Stimulated activated naive B cell treated with anti-CD40 and anti-IgM and Interleukin-4, amounts not matched to agents 10 μg/mL and 1 μg/mL and 100 μg/mL, for 72 hours (primary cell): ENCODE data around the gene SLC10A3.

ENCODE experiments used
- ATAC-seq, 2 donors: fragments of 150-1000 bp; cut with Tn5 transposase; replicated peaks; 2 replicates each; pipeline ENCODE4 v1.10.0; 2021; ENCODE audit warnings: moderate library complexity in 1 of 2
- DNase-seq: peaks from one replicate; pipeline ENCODE4 v3.0.0; 2021
- H3K27ac Mint-ChIP-seq: one replicate; pipeline ENCODE4 v1.8.0; 2022; ENCODE audit warnings: mild to moderate bottlenecking, mixed read lengths
- H3K27me3 Mint-ChIP-seq, 2 donors: one replicate each; pipeline ENCODE4 v1.8.0; 2022; ENCODE audit warnings: mixed read lengths in 2 of 2
- H3K36me3 Mint-ChIP-seq, 2 donors: one replicate each; pipeline ENCODE4 v1.8.0; 2022; ENCODE audit warnings: mixed read lengths in 2 of 2, mild to moderate bottlenecking in 1 of 2
- H3K4me1 Mint-ChIP-seq, 2 donors: one replicate each; pipeline ENCODE4 v1.8.0; 2022; ENCODE audit warnings: mixed read lengths in 2 of 2, mild to moderate bottlenecking in 1 of 2
- H3K4me3 Mint-ChIP-seq, 2 donors: one replicate each; pipeline ENCODE4 v1.8.0; 2022; ENCODE audit warnings: mild to moderate bottlenecking in 2 of 2, mixed read lengths in 2 of 2, moderate library complexity in 1 of 2
- H3K9me3 Mint-ChIP-seq, 2 donors: one replicate each; pipeline ENCODE4 v1.8.0; 2022; ENCODE audit warnings: mixed read lengths in 2 of 2, mild to moderate bottlenecking in 1 of 2

Gene SLC10A3

GRCh38 chrX:154457491-154458115 lies 32.8 kb downstream of the SLC10A3 start:
- ATAC-seq (peak; percentile 70 to 80), DNase-seq (peak; percentile 46)
- H3K9me3 Mint-ChIP-seq = peaks cover 0 to 5% of the 10 kb centered on the region in 2 donors
- H3K27me3 Mint-ChIP-seq = no peaks in the 10 kb centered on the region
- peak overlapping the region; percentile 93 for H3K27ac Mint-ChIP-seq
- peak overlapping the region; percentile 86 to 93 for H3K4me3 Mint-ChIP-seq
- H3K36me3 Mint-ChIP-seq = peaks cover 17 to 18% of the 10 kb centered on the region in 2 donors
- peaks cover 13 to 21% of the 10 kb centered on the region in 2 donors for H3K4me1 Mint-ChIP-seq

GRCh38 chrX:154452823-154453222 lies 37.6 kb downstream of the SLC10A3 start:
- ATAC-seq = no peak
- DNase-seq = no peak
- Mint-ChIP-seq H3K9me3 (peaks cover 0 to 5% of the 10 kb centered on the region in 2 donors), H3K36me3 (peaks cover 9 to 18% of the 10 kb centered on the region in 2 donors), H3K27ac (no peak overlapping the region), H3K4me1 (peaks cover 0 to 2% of the 10 kb centered on the region in 2 donors), H3K27me3 (no peaks in the 10 kb centered on the region), H3K4me3 (no peak overlapping the region)

- no peak overlapping the region for H3K27ac Mint-ChIP-seq
These were observed 40.1 kb downstream of the SLC10A3 start for GRCh38 chrX:154450312-154450711.

GRCh38 chrX:154449618-154450017 lies 40.8 kb downstream of the SLC10A3 start:
- H3K36me3 Mint-ChIP-seq = peaks cover 23 to 24% of the 10 kb centered on the region in 2 donors
- no peak overlapping the region for H3K4me3 Mint-ChIP-seq
- ATAC-seq (no peak), DNase-seq (no peak)
- peaks cover 12 to 15% of the 10 kb centered on the region in 2 donors for H3K4me1 Mint-ChIP-seq
- H3K9me3 Mint-ChIP-seq = peaks cover 0 to 4% of the 10 kb centered on the region in 2 donors
- H3K27me3 Mint-ChIP-seq = no peaks in the 10 kb centered on the region
- no peak overlapping the region for H3K27ac Mint-ChIP-seq

More at GRCh38 chrX:154450312-154450711, 40.1 kb downstream of the SLC10A3 start:
- Mint-ChIP-seq H3K27me3 (no peaks in the 10 kb centered on the region), H3K4me1 (peaks cover 12 to 15% of the 10 kb centered on the region in 2 donors), H3K9me3 (peaks cover 0 to 5% of the 10 kb centered on the region in 2 donors), H3K4me3 (no peak overlapping the region), H3K36me3 (peaks cover 25 to 26% of the 10 kb centered on the region in 2 donors)
- ATAC-seq (no peak), DNase-seq (no peak)

GRCh38 chrX:154448484-154448883 lies 41.9 kb downstream of the SLC10A3 start:
- Mint-ChIP-seq H3K9me3 (no peaks in the 10 kb centered on the region), H3K27ac (no peak overlapping the region), H3K27me3 (no peaks in the 10 kb centered on the region), H3K4me3 (no peak overlapping the region), H3K4me1 (peaks cover 14 to 18% of the 10 kb centered on the region in 2 donors), H3K36me3 (peaks cover 19 to 20% of the 10 kb centered on the region in 2 donors)
- ATAC-seq = no peak
- no peak for DNase-seq

- H3K36me3 Mint-ChIP-seq = peaks cover 17 to 22% of the 10 kb centered on the region in 2 donors
- peak overlapping the region; percentile 20 for H3K27ac Mint-ChIP-seq
- peaks cover 15 to 23% of the 10 kb centered on the region in 2 donors for H3K4me1 Mint-ChIP-seq
- DNase-seq (no peak), ATAC-seq (no peak)
- H3K9me3 Mint-ChIP-seq = no peaks in the 10 kb centered on the region
- H3K27me3 Mint-ChIP-seq = no peaks in the 10 kb centered on the region
- peak overlapping the region in 1 of 2 donors; percentile 47 for H3K4me3 Mint-ChIP-seq
These were observed 44.0 kb downstream of the SLC10A3 start for GRCh38 chrX:154446430-154446829.

- Mint-ChIP-seq H3K36me3 (peaks cover 17 to 26% of the 10 kb centered on the region in 2 donors), H3K27me3 (no peaks in the 10 kb centered on the region), H3K4me1 (peaks cover 15 to 23% of the 10 kb centered on the region in 2 donors), H3K9me3 (no peaks in the 10 kb centered on the region), H3K27ac (peak overlapping the region; percentile 80), H3K4me3 (peak overlapping the region; percentile 44 to 47)
- DNase-seq (no peak), ATAC-seq (no peak)
These were observed 44.7 kb downstream of the SLC10A3 start for GRCh38 chrX:154445776-154446175.

- Mint-ChIP-seq H3K4me1 (peaks cover 16 to 23% of the 10 kb centered on the region in 2 donors), H3K9me3 (no peaks in the 10 kb centered on the region), H3K27me3 (no peaks in the 10 kb centered on the region), H3K4me3 (peak overlapping the region; percentile 77 to 83), H3K27ac (peak overlapping the region; percentile 25), H3K36me3 (peaks cover 13 to 34% of the 10 kb centered on the region in 2 donors)
- ATAC-seq (no peak), DNase-seq (no peak)
These were observed 45.6 kb downstream of the SLC10A3 start for GRCh38 chrX:154444755-154445246.

- H3K4me3 Mint-ChIP-seq = peak within 1 kb of the TSS; percentile 81 to 83
- peaks cover 16 to 23% of the 10 kb centered on the region in 2 donors for H3K4me1 Mint-ChIP-seq
- no peaks in the 10 kb centered on the region for H3K27me3 Mint-ChIP-seq
- DNase-seq = peak; percentile 57
- no peaks in the 10 kb centered on the region for H3K9me3 Mint-ChIP-seq
- H3K36me3 Mint-ChIP-seq = peaks cover 12 to 34% of the 10 kb centered on the region in 2 donors
- peak; percentile 88 to 96 for ATAC-seq
- H3K27ac Mint-ChIP-seq = peak within 1 kb of the TSS; percentile 88
These were observed 46.3 kb downstream of the SLC10A3 start, which contains the start of gene FAM50A for GRCh38 chrX:154443992-154444754. Gene FAM50A (plus strand): TSS chrX:154444141. CDS start chrX:154444236, 95 bp downstream.

GRCh38 chrX:154443479-154443910 lies 46.9 kb downstream of the SLC10A3 start:
- peak overlapping the region; percentile 80 to 81 for H3K4me3 Mint-ChIP-seq
- DNase-seq (no peak), ATAC-seq (peak; percentile 4 to 24)
- H3K27ac Mint-ChIP-seq = peak overlapping the region; percentile 86
- H3K27me3 Mint-ChIP-seq = no peaks in the 10 kb centered on the region
- H3K36me3 Mint-ChIP-seq = peaks cover 11 to 35% of the 10 kb centered on the region in 2 donors
- H3K4me1 Mint-ChIP-seq = peaks cover 16 to 23% of the 10 kb centered on the region in 2 donors
- no peaks in the 10 kb centered on the region for H3K9me3 Mint-ChIP-seq

GRCh38 chrX:154441984-154442707 lies 48.3 kb downstream of the SLC10A3 start:
- Mint-ChIP-seq H3K4me1 (peaks cover 13 to 20% of the 10 kb centered on the region in 2 donors), H3K36me3 (peaks cover 9 to 34% of the 10 kb centered on the region in 2 donors), H3K27ac (no peak overlapping the region), H3K27me3 (no peaks in the 10 kb centered on the region), H3K9me3 (peaks cover 0 to 4% of the 10 kb centered on the region in 2 donors), H3K4me3 (no peak overlapping the region)
- DNase-seq (no peak), ATAC-seq (no peak)

GRCh38 chrX:154441564-154441963 lies 48.9 kb downstream of the SLC10A3 start:
- Mint-ChIP-seq H3K36me3 (peaks cover 6 to 29% of the 10 kb centered on the region in 2 donors), H3K4me3 (no peak overlapping the region)
- no peak for DNase-seq

GRCh38 chrX:154440623-154441357 lies 49.6 kb downstream of the SLC10A3 start:
- Mint-ChIP-seq H3K4me3 (no peak overlapping the region), H3K4me1 (peaks cover 7 to 10% of the 10 kb centered on the region in 2 donors), H3K9me3 (peaks cover 0 to 4% of the 10 kb centered on the region in 2 donors), H3K27me3 (no peaks in the 10 kb centered on the region), H3K36me3 (peaks cover 3 to 30% of the 10 kb centered on the region in 2 donors), H3K27ac (no peak overlapping the region)
- no peak for ATAC-seq
- no peak for DNase-seq

More at GRCh38 chrX:154441564-154441963, 48.9 kb downstream of the SLC10A3 start:
- H3K27me3 Mint-ChIP-seq = no peaks in the 10 kb centered on the region
- ATAC-seq = no peak
- H3K27ac Mint-ChIP-seq = no peak overlapping the region
- H3K4me1 Mint-ChIP-seq = peaks cover 10 to 14% of the 10 kb centered on the region in 2 donors
- peaks cover 0 to 4% of the 10 kb centered on the region in 2 donors for H3K9me3 Mint-ChIP-seq
